ENCODE measurements around the gene C8A. TPM values are rescaled to one million over a fixed set of nuclear protein-coding genes. Genes with fewer than 3 reads are reported as not detected.

Gene C8A
- total RNA-seq, 6 donors from 2014 or later = 0.09 TPM; not detected in 5

- peak; percentile 9 to 73 for DNase-seq
- no peak overlapping the region for H3K27ac ChIP-seq
- TF ChIP-seq CTCF (IDR thresholded peaks at IDR 0.05) = peak; percentile 78 to 90 (median 85)
- no peak for TF ChIP-seq EP300 (IDR thresholded peaks at IDR 0.05)
- TF ChIP-seq POLR2AphosphoS5 (IDR thresholded peaks at IDR 0.05) = no peak
- H3K27me3 ChIP-seq = no peaks in the 10 kb centered on the region
- no peaks in the 10 kb centered on the region for H3K36me3 ChIP-seq
- ATAC-seq (ENCODE audit: low FRiP score in 2 of 2) = peak; percentile 75 to 77
- peaks cover 5 to 9% (median 8%) of the 10 kb centered on the region in 4 donors for H3K4me1 ChIP-seq
- H3K4me3 ChIP-seq = no peak overlapping the region
- 18% methylated on average over 5 to 7 of the region's 7 CpGs for whole genome bisulfite sequencing, 2 donors
- no peaks in the 10 kb centered on the region for H3K9me3 ChIP-seq
Measured at GRCh38 chr1:56820755-56821461, 33.7 kb upstream of the C8A start.

- Histone ChIP-seq H3K4me3 (no peak overlapping the region), H3K36me3 (no peaks in the 10 kb centered on the region), H3K27ac (no peak overlapping the region), H3K27me3 (no peaks in the 10 kb centered on the region), H3K9me3 (no peaks in the 10 kb centered on the region), H3K4me1 (peaks cover 5 to 9% (median 8%) of the 10 kb centered on the region in 4 donors)
- no peak for ATAC-seq (ENCODE audit: low FRiP score in 2 of 2)
- WGBS, 2 donors = 0% methylated on average over 1 of the region's 1 CpG
- TF ChIP-seq CTCF (IDR thresholded peaks at IDR 0.05) (no peak), POLR2AphosphoS5 (IDR thresholded peaks at IDR 0.05) (no peak), EP300 (IDR thresholded peaks at IDR 0.05) (no peak), POLR2A (IDR thresholded peaks at IDR 0.05) (no peak)
- no peak for DNase-seq
Measured at GRCh38 chr1:56821462-56821797, 33.2 kb upstream of the C8A start.

- H3K4me3 ChIP-seq = no peak overlapping the region
- H3K36me3 ChIP-seq = no peaks in the 10 kb centered on the region
- TF ChIP-seq POLR2A (IDR thresholded peaks at IDR 0.05) = no peak
- TF ChIP-seq POLR2AphosphoS5 (IDR thresholded peaks at IDR 0.05) = no peak
- TF ChIP-seq EP300 (IDR thresholded peaks at IDR 0.05) = no peak
- no peak for TF ChIP-seq CTCF (IDR thresholded peaks at IDR 0.05)
- 97 to 100% methylated on average over 2 of the region's 2 CpGs for WGBS, 2 donors
- H3K4me1 ChIP-seq = peaks cover 5 to 9% (median 8%) of the 10 kb centered on the region in 4 donors
- no peak overlapping the region for H3K27ac ChIP-seq
- H3K9me3 ChIP-seq = no peaks in the 10 kb centered on the region
- DNase-seq (no peak), ATAC-seq (ENCODE audit: low FRiP score in 2 of 2) (no peak)
- no peaks in the 10 kb centered on the region for H3K27me3 ChIP-seq
Measured at GRCh38 chr1:56824271-56824670, 30.3 kb upstream of the C8A start.

- WGBS, 2 donors = 92 to 100% methylated on average over 1 of the region's 1 CpG
Measured at GRCh38 chr1:56824938-56825337, 29.7 kb upstream of the C8A start.

More at GRCh38 chr1:56824938-56825337, 29.7 kb upstream of the C8A start:
- no peaks in the 10 kb centered on the region for H3K36me3 ChIP-seq
- ATAC-seq (ENCODE audit: low FRiP score in 2 of 2) = no peak
- no peak for DNase-seq
- peaks cover 5 to 9% (median 8%) of the 10 kb centered on the region in 4 donors for H3K4me1 ChIP-seq
- TF ChIP-seq CTCF (IDR thresholded peaks at IDR 0.05) = no peak
- TF ChIP-seq EP300 (IDR thresholded peaks at IDR 0.05) = no peak
- no peak overlapping the region for H3K27ac ChIP-seq
- no peak overlapping the region for H3K4me3 ChIP-seq
- no peaks in the 10 kb centered on the region for H3K9me3 ChIP-seq
- H3K27me3 ChIP-seq = no peaks in the 10 kb centered on the region
